Esophagus mucosa (tissue), 1 donor: ENCODE measurements around the gene MYO5B. TPM values are rescaled to one million over a fixed set of nuclear protein-coding genes. Genes with fewer than 3 reads are reported as not detected.

Experiments used
- ATAC-seq: fragments of 200-7000 bp; cut with Tn5 transposase; one replicate; pipeline ENCODE4 v1.9.1; 2020
- total RNA-seq: library from RNA; stranded (reverse); gene quantifications from one replicate; pipeline ENCODE4 v1.2.4, GENCODE V29; 2023
- donor health status: DM: yes; HTN: yes; CAD: no.

MYO5B gene
- total RNA-seq, 1 donor from 2014 or later: 29.6 TPM

DNA sequence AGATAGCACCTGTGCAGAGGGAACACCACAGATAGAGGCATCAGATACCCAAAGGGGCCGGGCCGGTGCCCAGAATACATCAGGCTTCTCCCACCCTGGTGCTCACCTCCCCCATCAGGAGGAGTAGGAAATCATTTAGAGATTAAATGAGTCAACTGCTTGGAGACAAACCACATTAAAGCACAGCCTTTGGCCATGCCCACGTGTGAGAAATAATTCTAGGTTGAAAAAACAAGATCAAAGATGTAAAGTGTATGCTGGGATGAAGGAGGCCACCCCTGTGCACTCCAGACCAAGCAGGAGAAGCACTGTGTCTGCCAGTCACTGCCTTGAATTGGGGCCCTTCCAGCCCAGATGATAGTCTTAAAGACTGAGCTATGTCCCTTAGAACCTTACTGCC lies 228.9 kb downstream of the MYO5B start:
- ATAC-seq: no peak

GRCh38 chr18:49963217-49963616 lies 231.7 kb downstream of the MYO5B start:
- ATAC-seq: no peak

GRCh38 chr18:49961271-49961670 lies 233.7 kb downstream of the MYO5B start:
- ATAC-seq: no peak

DNA sequence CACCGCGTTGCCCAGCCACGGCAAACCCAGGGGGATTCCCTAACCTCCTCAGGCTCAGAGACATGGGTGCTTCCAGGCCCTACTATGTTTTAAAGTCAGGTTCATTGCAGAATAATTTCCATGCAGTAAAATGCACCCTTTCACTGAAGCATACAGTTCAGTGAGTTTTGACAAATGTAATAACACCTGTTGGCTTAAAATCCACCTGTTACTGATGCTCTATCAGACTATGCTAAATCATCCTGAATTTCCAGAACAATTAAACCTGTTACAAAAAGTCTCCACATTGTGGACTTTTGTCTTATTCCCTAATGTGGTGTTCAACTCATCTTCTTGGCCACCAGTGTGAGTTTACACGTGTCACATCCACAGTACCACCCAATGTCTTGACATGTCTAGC lies 234.6 kb downstream of the MYO5B start:
- no peak for ATAC-seq

DNA sequence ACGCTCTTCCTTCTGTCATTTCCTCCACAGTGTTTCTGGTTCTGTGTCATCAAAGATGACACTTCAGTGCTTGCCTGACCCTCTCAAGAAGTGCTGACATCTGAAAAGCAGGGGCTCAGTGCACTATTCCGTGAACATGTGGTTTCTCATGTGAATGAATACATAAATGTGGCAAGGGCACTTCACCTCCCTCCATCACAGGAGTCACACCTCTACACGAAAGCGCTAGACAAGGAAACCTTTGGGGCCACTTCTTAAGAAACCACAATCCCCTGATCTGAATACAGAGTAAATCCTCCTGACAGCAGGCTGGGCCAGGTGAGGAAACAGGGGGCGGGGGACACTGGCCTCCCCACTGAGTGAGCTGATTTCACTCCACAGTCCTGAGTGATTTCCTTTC lies 235.8 kb downstream of the MYO5B start:
- no peak for ATAC-seq

- ATAC-seq: no peak
Measured at GRCh38 chr18:49955263-49955662, 239.7 kb downstream of the MYO5B start.

- no peak for ATAC-seq
Measured at GRCh38 chr18:49953391-49953790, 241.6 kb downstream of the MYO5B start.

- no peak for ATAC-seq
Measured at GRCh38 chr18:49949951-49950395, 245.0 kb downstream of the MYO5B start.

- no peak for ATAC-seq
Measured at GRCh38 chr18:49948975-49949374, 246.0 kb downstream of the MYO5B start.

DNA sequence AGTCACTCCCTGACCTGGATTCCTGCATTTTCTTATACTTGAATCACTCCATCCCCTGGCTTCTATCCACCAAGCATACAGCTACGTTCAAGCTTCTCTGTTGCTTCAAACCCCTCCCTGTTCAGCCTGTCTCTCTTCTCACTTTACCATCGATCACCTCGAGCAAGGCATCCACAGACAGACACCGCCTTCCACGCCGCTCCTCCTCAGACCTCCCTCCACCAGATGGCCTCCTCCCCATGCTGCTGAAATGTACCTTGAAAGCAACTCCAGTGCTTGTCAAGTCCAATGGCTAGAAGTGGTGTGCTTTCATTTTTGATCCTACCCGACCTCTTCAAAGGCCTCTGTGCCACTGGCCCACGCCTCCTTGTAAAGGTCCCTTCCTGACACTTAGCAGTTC lies 250.3 kb downstream of the MYO5B start:
- no peak for ATAC-seq

DNA sequence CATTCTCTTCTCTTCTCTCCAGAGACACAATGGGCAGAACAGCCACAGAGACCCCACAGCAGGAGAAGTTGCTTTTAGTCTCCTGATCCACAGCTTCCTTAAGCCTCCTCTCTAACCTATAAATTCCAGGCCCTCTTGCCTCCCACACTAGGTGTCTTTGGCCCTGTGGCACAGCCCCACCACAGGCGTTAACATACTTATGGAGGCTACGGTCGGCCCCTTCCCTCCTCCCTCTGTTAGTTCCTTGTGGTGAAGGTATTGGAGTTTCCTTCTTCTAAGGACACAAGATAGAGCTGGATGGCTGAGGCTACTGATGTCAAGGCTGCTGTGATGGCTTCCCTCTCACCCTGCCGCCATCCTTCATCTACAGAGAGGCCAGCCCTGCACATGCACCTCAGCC lies 258.1 kb downstream of the MYO5B start:
- ATAC-seq: no peak

- ATAC-seq: no peak
Measured at GRCh38 chr18:49935215-49935614, 259.7 kb downstream of the MYO5B start.

- ATAC-seq: no peak
Measured at GRCh38 chr18:49934457-49934856, 260.5 kb downstream of the MYO5B start.

DNA sequence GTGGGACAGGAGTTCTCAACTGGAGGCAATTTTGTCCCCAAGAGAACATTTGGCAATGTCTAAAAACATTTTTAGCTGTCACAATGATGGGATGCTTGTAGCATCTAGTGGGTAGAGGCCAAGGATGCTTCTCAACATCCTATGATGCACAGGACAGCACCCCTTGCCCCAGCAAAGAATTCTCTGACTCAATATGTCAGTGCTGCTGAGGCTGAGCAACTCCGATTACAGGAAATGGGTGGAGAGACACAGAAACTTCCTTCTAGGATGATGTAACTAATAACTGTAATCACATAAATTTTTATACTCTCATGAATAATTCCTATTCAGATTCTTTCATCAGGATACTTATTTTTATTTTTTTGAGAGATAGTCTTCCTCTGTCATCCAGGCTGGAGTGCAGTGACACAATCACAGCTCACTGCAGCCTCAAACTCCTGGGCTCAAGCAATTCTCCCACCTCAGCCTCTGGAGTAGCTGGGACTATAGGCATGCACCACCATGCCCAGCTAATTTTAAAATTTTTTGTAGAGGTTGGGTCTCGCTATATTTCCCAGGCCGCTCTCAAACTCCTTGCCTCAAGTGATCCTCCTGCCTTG lies 261.3 kb downstream of the MYO5B start:
- ATAC-seq: no peak

- ATAC-seq: no peak
Measured at GRCh38 chr18:49931760-49932159, 263.2 kb downstream of the MYO5B start.

DNA sequence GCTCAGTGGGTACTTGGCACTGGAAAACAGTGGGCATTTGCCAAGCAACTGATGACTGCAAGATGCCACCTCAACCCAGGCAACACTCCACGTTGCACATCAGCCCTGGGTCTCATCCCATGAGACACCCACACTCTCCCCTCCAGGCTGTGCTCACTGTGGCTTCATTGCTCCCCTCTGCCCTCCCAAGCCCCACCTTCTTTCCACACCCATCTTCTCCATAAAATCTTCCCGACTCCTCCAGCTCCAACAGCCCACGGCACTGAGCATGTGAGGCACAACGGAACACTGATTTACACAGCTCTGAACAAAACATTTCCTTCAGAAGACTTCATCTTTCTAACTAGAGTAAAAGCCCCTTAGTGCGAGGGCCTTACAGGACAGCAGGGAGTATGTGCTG lies 263.8 kb downstream of the MYO5B start:
- ATAC-seq: no peak

GRCh38 chr18:49926106-49926745 lies 268.7 kb downstream of the MYO5B start:
- ATAC-seq: no peak

- no peak for ATAC-seq
Measured at GRCh38 chr18:49924293-49924983, 270.5 kb downstream of the MYO5B start.

GRCh38 chr18:49922228-49922627 lies 272.7 kb downstream of the MYO5B start:
- peak; percentile 95 for ATAC-seq

DNA sequence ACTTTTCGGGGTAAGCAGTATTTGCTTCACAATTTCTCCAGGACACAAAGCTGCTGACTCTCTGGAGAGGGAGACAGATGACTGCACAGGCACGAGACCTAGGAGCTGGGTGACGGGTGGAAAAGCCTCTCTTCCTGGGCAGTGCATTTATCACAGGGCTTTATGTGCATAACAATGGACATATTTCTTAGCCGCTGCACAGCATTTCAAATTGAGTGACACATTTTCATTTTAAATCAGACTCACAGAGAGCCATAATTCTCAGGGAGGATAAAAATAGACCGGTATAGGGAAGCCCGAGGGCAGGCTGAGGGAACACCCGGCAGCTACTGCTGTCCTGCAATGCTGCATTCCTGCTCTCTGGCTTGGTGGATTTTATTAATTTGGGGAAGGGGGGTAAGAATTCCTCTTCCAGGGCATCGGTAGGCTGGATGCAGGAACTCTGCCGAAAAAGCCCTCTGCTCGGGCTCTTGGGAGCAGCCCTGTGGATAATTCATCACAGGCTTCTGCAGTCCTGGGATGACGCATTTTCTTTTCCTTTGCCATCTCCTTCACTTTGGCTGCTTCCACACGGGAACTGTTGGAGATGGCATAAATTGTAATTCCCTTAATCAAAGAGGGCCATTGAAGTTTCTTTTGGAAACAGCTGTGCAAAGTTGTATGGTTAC lies 273.5 kb downstream of the MYO5B start:
- no peak for ATAC-seq

- no peak for ATAC-seq
Measured at GRCh38 chr18:49920731-49921130, 274.2 kb downstream of the MYO5B start.

- ATAC-seq: no peak
Measured at GRCh38 chr18:49917742-49918141, 277.2 kb downstream of the MYO5B start.

DNA sequence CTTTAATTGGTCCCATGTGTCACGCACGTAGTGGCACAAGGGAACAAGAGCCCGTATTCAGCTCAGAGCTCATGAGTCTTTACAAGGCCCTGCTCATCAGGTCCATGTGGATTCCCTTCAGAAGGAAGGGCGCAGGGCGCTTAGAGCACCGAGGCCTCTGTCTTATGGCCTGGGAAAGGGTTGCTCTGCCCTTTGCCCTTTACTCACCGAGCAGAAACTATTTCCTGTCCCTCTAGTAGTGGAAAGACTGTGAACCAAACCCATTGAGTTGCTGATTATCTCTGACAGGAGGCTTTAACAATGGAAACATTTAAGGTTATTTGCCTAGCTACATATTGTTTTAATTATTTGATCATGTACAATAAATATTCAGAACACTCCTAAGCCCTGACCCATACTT lies 279.6 kb downstream of the MYO5B start:
- no peak for ATAC-seq

GRCh38 chr18:49913221-49913620 lies 281.7 kb downstream of the MYO5B start:
- ATAC-seq: no peak
